WTC11 (cell line): ENCODE data around the gene SIRPB2. TPM values are rescaled to one million over a fixed set of nuclear protein-coding genes. Genes with fewer than 3 reads are reported as not detected.

Experiments used
- ATAC-seq: fragments of 200-7000 bp; cut with Tn5 transposase; 2 replicates; pipeline ENCODE4 v1.10.0; 2021; ENCODE audit warnings: mild to moderate bottlenecking, moderate library complexity
- CTCF ChIA-PET: fragments of 300-600 bp; sonication (Branson Sonifier 250); formaldehyde crosslinking; loops from one replicate; lab custom pipeline; 2021; ENCODE audit warnings: antibody characterized with exemption; lab: Charles Lee
- POLR2A ChIA-PET: fragments of 350-600 bp; sonication (Branson Sonifier 250); formaldehyde crosslinking; loops from one replicate; lab custom pipeline; 2021; ENCODE audit warnings: antibody characterized with exemption; lab: Charles Lee
- DNase-seq: peaks from one replicate; pipeline ENCODE4 v3.0.0; 2021; ENCODE audit warnings: low spot score
- H3K27ac Mint-ChIP-seq: 2 replicates; pipeline ENCODE4 v1.8.0; 2021; ENCODE audit warnings: mixed read lengths
- H3K27me3 Mint-ChIP-seq: 2 replicates; pipeline ENCODE4 v1.8.0; 2021; ENCODE audit warnings: low read depth, mild to moderate bottlenecking, moderate library complexity, mixed read lengths
- H3K36me3 Mint-ChIP-seq: 2 replicates; pipeline ENCODE4 v1.8.0; 2021; ENCODE audit warnings: mixed read lengths
- H3K4me1 Mint-ChIP-seq: 2 replicates; pipeline ENCODE4 v1.8.0; 2022; ENCODE audit warnings: mixed read lengths
- H3K4me3 Mint-ChIP-seq: 2 replicates; pipeline ENCODE4 v1.8.0; 2021; ENCODE audit warnings: mild to moderate bottlenecking, moderate library complexity, mixed read lengths
- H3K9me3 Mint-ChIP-seq: 2 replicates; pipeline ENCODE4 v1.8.0; 2021; ENCODE audit warnings: mixed read lengths
- ATF1 ChIP-seq: sonication (generic); formaldehyde crosslinking; IDR thresholded peaks from 2 replicates; pipeline ENCODE4 v1.8.1; 2023; ENCODE audit warnings: mild to moderate bottlenecking, moderate library complexity, missing genetic modification reagents
- GTF2I ChIP-seq: fragments of 250-450 bp; sonication (Bioruptor Pico); conservative IDR thresholded peaks from 2 replicates; pipeline ENCODE4 v1.4.0; 2021; ENCODE audit warnings: mild to moderate bottlenecking
- IRF2 ChIP-seq: sonication (generic); formaldehyde crosslinking; IDR thresholded peaks from 2 replicates; pipeline ENCODE4 v1.8.0; 2022; ENCODE audit warnings: low read depth, missing genetic modification reagents, borderline replicate concordance
- NR1H2 ChIP-seq: sonication (generic); formaldehyde crosslinking; IDR thresholded peaks from 2 replicates; pipeline ENCODE4 v1.9.0; 2021; ENCODE audit warnings: mild to moderate bottlenecking, moderate library complexity, missing genetic modification reagents
- PRRX2 ChIP-seq: fragments of 250-450 bp; sonication (Bioruptor Pico); IDR thresholded peaks from 2 replicates; pipeline ENCODE4 v1.8.0; 2021; ENCODE audit warnings: mild to moderate bottlenecking
- TP53 ChIP-seq: sonication (generic); formaldehyde crosslinking; IDR thresholded peaks from 2 replicates; pipeline ENCODE4 v1.8.1; 2023; ENCODE audit warnings: mild to moderate bottlenecking, missing genetic modification reagents
- total RNA-seq: library from RNA; stranded (reverse); gene quantifications from 3 replicates; pipeline ENCODE4 v1.2.3, GENCODE V29; 2021
- TF ChIP-seq, protein P1 (sequence below): fragments of 250-450 bp; sonication (Bioruptor Pico); IDR thresholded peaks from 2 replicates; pipeline ENCODE4 v1.9.0; 2021; ENCODE audit warnings: mild to moderate bottlenecking
- TF ChIP-seq, protein P2 (sequence below): sonication (generic); formaldehyde crosslinking; conservative IDR thresholded peaks from 2 replicates; pipeline ENCODE4 v1.8.1; 2022; ENCODE audit warnings: mild to moderate bottlenecking, missing genetic modification reagents
- TF ChIP-seq, protein P3 (sequence below): fragments of 250-450 bp; sonication (Bioruptor Pico); conservative IDR thresholded peaks from 2 replicates; pipeline ENCODE4 v1.9.0; 2021; ENCODE audit warnings: mild to moderate bottlenecking
- TF ChIP-seq, protein P4 (sequence below): fragments of 250-450 bp; sonication (Bioruptor Pico); IDR thresholded peaks from 2 replicates; pipeline ENCODE4 v1.9.0; 2021; ENCODE audit warnings: mild to moderate bottlenecking
- TF ChIP-seq, protein P5 (sequence below): sonication (generic); formaldehyde crosslinking; IDR thresholded peaks from 2 replicates; pipeline ENCODE4 v1.8.1; 2022; ENCODE audit warnings: mild to moderate bottlenecking, moderate library complexity, missing genetic modification reagents
- TF ChIP-seq, protein P6 (sequence below): sonication (generic); formaldehyde crosslinking; IDR thresholded peaks from 2 replicates; pipeline ENCODE4 v1.8.1; 2022; ENCODE audit warnings: low read depth, mild to moderate bottlenecking, moderate library complexity, missing genetic modification reagents, borderline replicate concordance
- TF ChIP-seq, protein P7 (sequence below): sonication (generic); formaldehyde crosslinking; IDR thresholded peaks from 2 replicates; pipeline ENCODE4 v1.8.1; 2023; ENCODE audit warnings: mild to moderate bottlenecking, missing genetic modification reagents, moderate library complexity
- TF ChIP-seq, protein P8 (sequence below): fragments of 250-450 bp; sonication (Bioruptor Pico); IDR thresholded peaks from 2 replicates; pipeline ENCODE4 v1.9.0; 2021; ENCODE audit warnings: mild to moderate bottlenecking, borderline replicate concordance
- TF ChIP-seq, protein P9 (sequence below): sonication (generic); formaldehyde crosslinking; IDR thresholded peaks from 2 replicates; pipeline ENCODE4 v1.8.0; 2022; ENCODE audit warnings: mild to moderate bottlenecking, missing genetic modification reagents
- TF ChIP-seq, protein P10 (sequence below): sonication (generic); formaldehyde crosslinking; IDR thresholded peaks from 2 replicates; pipeline ENCODE4 v1.8.0; 2022; ENCODE audit warnings: mild to moderate bottlenecking, missing genetic modification reagents

Gene SIRPB2
- total RNA-seq, 1 experiment from 2014 or later: not detected

DNA sequence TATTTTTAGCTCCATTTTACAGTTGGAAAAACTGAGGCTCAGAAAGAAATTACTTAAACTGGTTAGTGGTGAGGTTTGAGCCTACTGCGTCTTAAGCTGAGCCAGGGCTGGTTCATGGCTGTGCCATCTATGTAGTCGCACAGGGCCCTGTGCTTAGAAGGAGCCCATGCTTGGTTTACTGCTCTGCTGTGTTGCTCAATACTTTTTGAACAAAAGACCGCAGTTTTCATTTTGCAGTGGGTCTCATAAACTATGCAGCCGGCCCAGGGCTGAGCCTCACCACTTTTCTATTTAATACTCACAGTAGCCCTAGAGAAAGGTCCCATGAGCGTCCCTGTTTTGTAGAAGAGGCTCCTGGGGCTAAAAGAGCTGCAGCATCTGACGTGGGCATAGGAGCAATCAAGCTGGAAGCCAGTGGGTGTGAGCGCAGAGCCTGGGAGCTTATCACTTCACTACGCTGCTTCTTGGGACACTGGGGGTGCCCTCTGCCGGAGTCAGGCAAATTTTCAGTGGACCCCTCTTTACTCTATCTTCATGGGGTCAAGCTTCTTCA lies 501 bp downstream of the SIRPB2 start (continued):
- TF ChIP-seq, protein P1, sequence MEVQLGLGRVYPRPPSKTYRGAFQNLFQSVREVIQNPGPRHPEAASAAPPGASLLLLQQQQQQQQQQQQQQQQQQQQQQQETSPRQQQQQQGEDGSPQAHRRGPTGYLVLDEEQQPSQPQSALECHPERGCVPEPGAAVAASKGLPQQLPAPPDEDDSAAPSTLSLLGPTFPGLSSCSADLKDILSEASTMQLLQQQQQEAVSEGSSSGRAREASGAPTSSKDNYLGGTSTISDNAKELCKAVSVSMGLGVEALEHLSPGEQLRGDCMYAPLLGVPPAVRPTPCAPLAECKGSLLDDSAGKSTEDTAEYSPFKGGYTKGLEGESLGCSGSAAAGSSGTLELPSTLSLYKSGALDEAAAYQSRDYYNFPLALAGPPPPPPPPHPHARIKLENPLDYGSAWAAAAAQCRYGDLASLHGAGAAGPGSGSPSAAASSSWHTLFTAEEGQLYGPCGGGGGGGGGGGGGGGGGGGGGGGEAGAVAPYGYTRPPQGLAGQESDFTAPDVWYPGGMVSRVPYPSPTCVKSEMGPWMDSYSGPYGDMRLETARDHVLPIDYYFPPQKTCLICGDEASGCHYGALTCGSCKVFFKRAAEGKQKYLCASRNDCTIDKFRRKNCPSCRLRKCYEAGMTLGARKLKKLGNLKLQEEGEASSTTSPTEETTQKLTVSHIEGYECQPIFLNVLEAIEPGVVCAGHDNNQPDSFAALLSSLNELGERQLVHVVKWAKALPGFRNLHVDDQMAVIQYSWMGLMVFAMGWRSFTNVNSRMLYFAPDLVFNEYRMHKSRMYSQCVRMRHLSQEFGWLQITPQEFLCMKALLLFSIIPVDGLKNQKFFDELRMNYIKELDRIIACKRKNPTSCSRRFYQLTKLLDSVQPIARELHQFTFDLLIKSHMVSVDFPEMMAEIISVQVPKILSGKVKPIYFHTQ (CRISPR knock-in tag): no peak
- no peak for TF ChIP-seq ATF1
- TF ChIP-seq, protein P2, sequence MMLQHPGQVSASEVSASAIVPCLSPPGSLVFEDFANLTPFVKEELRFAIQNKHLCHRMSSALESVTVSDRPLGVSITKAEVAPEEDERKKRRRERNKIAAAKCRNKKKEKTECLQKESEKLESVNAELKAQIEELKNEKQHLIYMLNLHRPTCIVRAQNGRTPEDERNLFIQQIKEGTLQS (CRISPR knock-in tag): no peak
- no peak for TF ChIP-seq TP53 (CRISPR knock-in tag)
- TF ChIP-seq, protein P3, sequence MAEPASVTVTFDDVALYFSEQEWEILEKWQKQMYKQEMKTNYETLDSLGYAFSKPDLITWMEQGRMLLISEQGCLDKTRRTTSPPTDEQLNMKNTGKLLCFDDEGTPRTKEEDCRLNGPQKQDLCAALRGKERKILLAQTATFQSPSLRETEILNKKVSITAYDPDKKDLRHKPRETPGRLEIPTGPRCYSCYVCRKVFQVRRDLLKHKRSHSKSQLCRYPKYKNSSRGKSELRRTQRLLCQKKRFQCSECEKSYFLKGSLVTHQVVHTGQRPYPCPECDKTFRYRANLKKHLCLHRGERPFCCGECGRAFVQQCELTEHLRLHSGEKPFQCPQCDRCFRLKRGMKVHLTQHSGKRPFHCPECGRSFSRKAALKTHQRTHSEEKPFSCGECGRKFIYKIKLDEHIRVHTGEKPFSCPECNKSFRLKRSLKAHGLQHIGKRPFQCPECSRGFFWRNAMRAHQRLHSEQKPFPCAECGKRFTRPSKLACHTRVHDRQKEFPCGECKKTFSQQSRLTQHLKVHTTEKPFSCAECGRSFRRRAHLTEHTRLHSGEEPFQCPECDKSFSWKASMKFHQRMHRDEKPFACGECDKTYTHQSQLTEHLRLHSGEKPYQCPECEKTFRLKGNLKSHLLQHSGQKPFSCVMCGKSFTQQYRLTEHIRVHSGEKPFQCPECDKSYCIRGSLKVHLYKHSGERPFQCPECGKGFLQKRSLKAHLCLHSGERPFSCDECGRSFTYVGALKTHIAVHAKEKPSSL: no peak
- TF ChIP-seq GTF2I: no peak
- TF ChIP-seq, protein P4, sequence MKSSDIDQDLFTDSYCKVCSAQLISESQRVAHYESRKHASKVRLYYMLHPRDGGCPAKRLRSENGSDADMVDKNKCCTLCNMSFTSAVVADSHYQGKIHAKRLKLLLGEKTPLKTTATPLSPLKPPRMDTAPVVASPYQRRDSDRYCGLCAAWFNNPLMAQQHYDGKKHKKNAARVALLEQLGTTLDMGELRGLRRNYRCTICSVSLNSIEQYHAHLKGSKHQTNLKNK: no peak

DNA sequence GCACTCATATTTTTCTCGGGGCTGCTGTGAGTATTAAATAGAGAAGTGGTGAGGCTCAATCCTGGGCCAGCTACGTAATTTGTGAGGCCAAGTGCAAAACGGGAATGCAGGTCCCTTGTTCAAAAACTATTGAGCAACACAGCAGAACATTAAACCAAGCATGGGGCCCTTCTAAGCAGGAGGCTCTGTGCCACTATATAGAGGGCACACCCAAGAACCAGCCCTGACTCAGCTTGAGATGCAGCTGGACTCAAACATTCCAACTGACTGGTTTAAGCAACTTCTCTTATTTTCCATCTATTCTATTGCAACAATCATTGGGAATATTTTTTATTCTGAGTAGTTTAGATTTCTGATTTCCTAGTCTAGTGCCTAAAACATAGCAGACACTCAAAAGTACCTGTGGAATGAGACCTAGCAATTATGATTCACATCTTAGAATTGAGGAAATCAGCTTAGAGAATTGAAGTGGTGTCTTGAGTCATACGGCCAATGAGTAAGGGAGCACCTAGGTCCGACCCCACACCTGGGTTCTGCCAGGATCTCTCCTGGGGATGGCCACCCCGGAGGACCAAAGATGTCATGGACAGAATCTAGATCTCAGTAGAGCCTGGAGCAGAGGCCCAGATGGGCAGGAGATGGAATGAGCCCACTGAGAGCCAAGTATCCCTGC lies 1.3 kb downstream of the SIRPB2 start:
- TF ChIP-seq, protein P5, sequence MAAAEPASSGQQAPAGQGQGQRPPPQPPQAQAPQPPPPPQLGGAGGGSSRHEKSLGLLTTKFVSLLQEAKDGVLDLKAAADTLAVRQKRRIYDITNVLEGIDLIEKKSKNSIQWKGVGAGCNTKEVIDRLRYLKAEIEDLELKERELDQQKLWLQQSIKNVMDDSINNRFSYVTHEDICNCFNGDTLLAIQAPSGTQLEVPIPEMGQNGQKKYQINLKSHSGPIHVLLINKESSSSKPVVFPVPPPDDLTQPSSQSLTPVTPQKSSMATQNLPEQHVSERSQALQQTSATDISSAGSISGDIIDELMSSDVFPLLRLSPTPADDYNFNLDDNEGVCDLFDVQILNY (CRISPR knock-in tag): no peak
- TF ChIP-seq, protein P6, sequence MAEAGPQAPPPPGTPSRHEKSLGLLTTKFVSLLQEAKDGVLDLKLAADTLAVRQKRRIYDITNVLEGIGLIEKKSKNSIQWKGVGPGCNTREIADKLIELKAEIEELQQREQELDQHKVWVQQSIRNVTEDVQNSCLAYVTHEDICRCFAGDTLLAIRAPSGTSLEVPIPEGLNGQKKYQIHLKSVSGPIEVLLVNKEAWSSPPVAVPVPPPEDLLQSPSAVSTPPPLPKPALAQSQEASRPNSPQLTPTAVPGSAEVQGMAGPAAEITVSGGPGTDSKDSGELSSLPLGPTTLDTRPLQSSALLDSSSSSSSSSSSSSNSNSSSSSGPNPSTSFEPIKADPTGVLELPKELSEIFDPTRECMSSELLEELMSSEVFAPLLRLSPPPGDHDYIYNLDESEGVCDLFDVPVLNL (CRISPR knock-in tag): no peak
- TF ChIP-seq TP53 (CRISPR knock-in tag) (no peak), NR1H2 (CRISPR knock-in tag) (no peak), PRRX2 (CRISPR knock-in tag) (no peak), IRF2 (CRISPR knock-in tag) (no peak)
- TF ChIP-seq, protein P7, sequence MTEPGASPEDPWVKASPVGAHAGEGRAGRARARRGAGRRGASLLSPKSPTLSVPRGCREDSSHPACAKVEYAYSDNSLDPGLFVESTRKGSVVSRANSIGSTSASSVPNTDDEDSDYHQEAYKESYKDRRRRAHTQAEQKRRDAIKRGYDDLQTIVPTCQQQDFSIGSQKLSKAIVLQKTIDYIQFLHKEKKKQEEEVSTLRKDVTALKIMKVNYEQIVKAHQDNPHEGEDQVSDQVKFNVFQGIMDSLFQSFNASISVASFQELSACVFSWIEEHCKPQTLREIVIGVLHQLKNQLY (CRISPR knock-in tag): no peak
- TF ChIP-seq, protein P8, sequence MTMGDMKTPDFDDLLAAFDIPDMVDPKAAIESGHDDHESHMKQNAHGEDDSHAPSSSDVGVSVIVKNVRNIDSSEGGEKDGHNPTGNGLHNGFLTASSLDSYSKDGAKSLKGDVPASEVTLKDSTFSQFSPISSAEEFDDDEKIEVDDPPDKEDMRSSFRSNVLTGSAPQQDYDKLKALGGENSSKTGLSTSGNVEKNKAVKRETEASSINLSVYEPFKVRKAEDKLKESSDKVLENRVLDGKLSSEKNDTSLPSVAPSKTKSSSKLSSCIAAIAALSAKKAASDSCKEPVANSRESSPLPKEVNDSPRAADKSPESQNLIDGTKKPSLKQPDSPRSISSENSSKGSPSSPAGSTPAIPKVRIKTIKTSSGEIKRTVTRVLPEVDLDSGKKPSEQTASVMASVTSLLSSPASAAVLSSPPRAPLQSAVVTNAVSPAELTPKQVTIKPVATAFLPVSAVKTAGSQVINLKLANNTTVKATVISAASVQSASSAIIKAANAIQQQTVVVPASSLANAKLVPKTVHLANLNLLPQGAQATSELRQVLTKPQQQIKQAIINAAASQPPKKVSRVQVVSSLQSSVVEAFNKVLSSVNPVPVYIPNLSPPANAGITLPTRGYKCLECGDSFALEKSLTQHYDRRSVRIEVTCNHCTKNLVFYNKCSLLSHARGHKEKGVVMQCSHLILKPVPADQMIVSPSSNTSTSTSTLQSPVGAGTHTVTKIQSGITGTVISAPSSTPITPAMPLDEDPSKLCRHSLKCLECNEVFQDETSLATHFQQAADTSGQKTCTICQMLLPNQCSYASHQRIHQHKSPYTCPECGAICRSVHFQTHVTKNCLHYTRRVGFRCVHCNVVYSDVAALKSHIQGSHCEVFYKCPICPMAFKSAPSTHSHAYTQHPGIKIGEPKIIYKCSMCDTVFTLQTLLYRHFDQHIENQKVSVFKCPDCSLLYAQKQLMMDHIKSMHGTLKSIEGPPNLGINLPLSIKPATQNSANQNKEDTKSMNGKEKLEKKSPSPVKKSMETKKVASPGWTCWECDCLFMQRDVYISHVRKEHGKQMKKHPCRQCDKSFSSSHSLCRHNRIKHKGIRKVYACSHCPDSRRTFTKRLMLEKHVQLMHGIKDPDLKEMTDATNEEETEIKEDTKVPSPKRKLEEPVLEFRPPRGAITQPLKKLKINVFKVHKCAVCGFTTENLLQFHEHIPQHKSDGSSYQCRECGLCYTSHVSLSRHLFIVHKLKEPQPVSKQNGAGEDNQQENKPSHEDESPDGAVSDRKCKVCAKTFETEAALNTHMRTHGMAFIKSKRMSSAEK (CRISPR knock-in tag): no peak
- TF ChIP-seq, protein P9, sequence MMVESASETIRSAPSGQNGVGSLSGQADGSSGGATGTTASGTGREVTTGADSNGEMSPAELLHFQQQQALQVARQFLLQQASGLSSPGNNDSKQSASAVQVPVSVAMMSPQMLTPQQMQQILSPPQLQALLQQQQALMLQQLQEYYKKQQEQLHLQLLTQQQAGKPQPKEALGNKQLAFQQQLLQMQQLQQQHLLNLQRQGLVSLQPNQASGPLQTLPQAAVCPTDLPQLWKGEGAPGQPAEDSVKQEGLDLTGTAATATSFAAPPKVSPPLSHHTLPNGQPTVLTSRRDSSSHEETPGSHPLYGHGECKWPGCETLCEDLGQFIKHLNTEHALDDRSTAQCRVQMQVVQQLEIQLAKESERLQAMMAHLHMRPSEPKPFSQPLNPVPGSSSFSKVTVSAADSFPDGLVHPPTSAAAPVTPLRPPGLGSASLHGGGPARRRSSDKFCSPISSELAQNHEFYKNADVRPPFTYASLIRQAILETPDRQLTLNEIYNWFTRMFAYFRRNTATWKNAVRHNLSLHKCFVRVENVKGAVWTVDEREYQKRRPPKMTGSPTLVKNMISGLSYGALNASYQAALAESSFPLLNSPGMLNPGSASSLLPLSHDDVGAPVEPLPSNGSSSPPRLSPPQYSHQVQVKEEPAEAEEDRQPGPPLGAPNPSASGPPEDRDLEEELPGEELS (CRISPR knock-in tag): no peak
- TF ChIP-seq, protein P10, sequence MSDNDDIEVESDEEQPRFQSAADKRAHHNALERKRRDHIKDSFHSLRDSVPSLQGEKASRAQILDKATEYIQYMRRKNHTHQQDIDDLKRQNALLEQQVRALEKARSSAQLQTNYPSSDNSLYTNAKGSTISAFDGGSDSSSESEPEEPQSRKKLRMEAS: no peak
- no peak for DNase-seq
- ChIA-PET CTCF (interaction anchor here (4.7 kb wide), 1 partner anchor 14 kb away, joined by 23 read pairs; no protein-coding TSS in a partner anchor), POLR2A (no interaction called here)
- no peak for ATAC-seq
- H3K27me3 Mint-ChIP-seq: peaks cover 36% of the 10 kb centered on the region
- peaks cover 7% of the 10 kb centered on the region; the same call in 1 of the 2 replicates for H3K9me3 Mint-ChIP-seq
- no peaks in the 10 kb centered on the region for H3K4me1 Mint-ChIP-seq
- no peak overlapping the region for H3K27ac Mint-ChIP-seq
- no peak overlapping the region for H3K4me3 Mint-ChIP-seq
- H3K36me3 Mint-ChIP-seq: no peaks in the 10 kb centered on the region
